PC-3 (cell line): ENCODE measurements around the gene CFAP65. TPM values are rescaled to one million over a fixed set of nuclear protein-coding genes. Genes with fewer than 3 reads are reported as not detected.

Experiments used
- ATAC-seq: fragments of 200-7000 bp; cut with Tn5 transposase; 2 replicates; pipeline ENCODE4 v1.9.1; 2020; ENCODE audit warnings: mild to moderate bottlenecking, moderate library complexity
- BruUV-seq: library from RNA; stranded (reverse); fragments of 400-500 nt; replicated peaks from 2 replicates; lab custom pipeline; 2021; lab: Mats Ljungman, UMichigan
- CTCF ChIA-PET: fragments of 300-600 bp; sonication (Branson Sonifier 250); formaldehyde crosslinking; loops from one replicate; lab custom pipeline; 2022; ENCODE audit warnings: antibody characterized with exemption; lab: Charles Lee
- POLR2A ChIA-PET: fragments of 300-600 bp; sonication (Branson Sonifier 250); formaldehyde crosslinking; loops from one replicate; lab custom pipeline; 2022; ENCODE audit warnings: antibody characterized with exemption; ENCODE audit not compliant: unreplicated experiment; lab: Charles Lee
- DNase-seq: peaks from one replicate; pipeline ENCODE4 v3.0.0-alpha.2; 2015
- H2AFZ ChIP-seq: fragments of 300-600 bp; sonication (generic); 2 replicates; pipeline ENCODE4 v1.6.0; 2016; ENCODE audit warnings: antibody characterized with exemption, low read length
- H3F3A ChIP-seq: fragments of 300-600 bp; sonication (generic); one replicate; pipeline ENCODE4 v1.6.0; 2017; ENCODE audit warnings: antibody characterized with exemption, low read length, control low read depth, mild to moderate bottlenecking; ENCODE audit not compliant: unreplicated experiment
- H3K27ac ChIP-seq: fragments of 300-600 bp; sonication (generic); 2 replicates; pipeline ENCODE4 v1.5.1; 2016; ENCODE audit warnings: mild to moderate bottlenecking, low read length
- H3K27me3 ChIP-seq: fragments of 300-600 bp; sonication (generic); 2 replicates; pipeline ENCODE4 v1.6.1; 2016; ENCODE audit warnings: low read length, mixed read lengths
- H3K36me3 ChIP-seq: fragments of 300-600 bp; sonication (generic); 2 replicates; pipeline ENCODE4 v1.6.1; 2016; ENCODE audit warnings: low read depth, mixed run types, low read length, mixed read lengths
- H3K4me1 ChIP-seq: fragments of 300-600 bp; sonication (generic); 2 replicates; pipeline ENCODE4 v1.5.1; 2016; ENCODE audit warnings: low read length; ENCODE audit not compliant: insufficient read depth
- H3K4me2 ChIP-seq: fragments of 300-600 bp; sonication (generic); 2 replicates; pipeline ENCODE4 v1.6.0; 2016; ENCODE audit warnings: low read length
- H3K4me3 ChIP-seq: fragments of 300-600 bp; sonication (generic); 2 replicates; pipeline ENCODE4 v1.5.1; 2016; ENCODE audit warnings: mild to moderate bottlenecking, low read length, mixed read lengths
- H3K79me2 ChIP-seq: fragments of 300-600 bp; sonication (generic); 2 replicates; pipeline ENCODE4 v1.6.1; 2017; ENCODE audit warnings: low read length, mixed read lengths
- H3K9ac ChIP-seq: fragments of 300-600 bp; sonication (generic); 2 replicates; pipeline ENCODE4 v1.6.0; 2016; ENCODE audit warnings: mild to moderate bottlenecking, low read length
- H3K9me2 ChIP-seq: fragments of 300-600 bp; sonication (generic); replicated peaks from 2 replicates; pipeline ENCODE4 v1.6.1; 2016; ENCODE audit warnings: mixed run types, low read length, mixed read lengths
- H3K9me3 ChIP-seq: fragments of 300-600 bp; sonication (generic); 2 replicates; pipeline ENCODE4 v1.6.1; 2016; ENCODE audit warnings: low read length, mixed read lengths
- H4K20me1 ChIP-seq: fragments of 300-600 bp; sonication (generic); 2 replicates; pipeline ENCODE4 v1.6.1; 2016; ENCODE audit warnings: low read length, mixed read lengths
- CTCF ChIP-seq: fragments of 300-600 bp; sonication (generic); conservative IDR thresholded peaks from 2 replicates; pipeline ENCODE4 v1.5.1; 2017; ENCODE audit warnings: antibody characterized with exemption, low read depth, mild to moderate bottlenecking, low read length
- EZH2 ChIP-seq: fragments of 300-600 bp; sonication (generic); IDR thresholded peaks from one replicate; pipeline ENCODE4 v1.6.1; 2017; ENCODE audit warnings: antibody characterized with exemption, mild to moderate bottlenecking, low read length; ENCODE audit not compliant: unreplicated experiment
- EZH2phosphoT487 ChIP-seq: fragments of 300-600 bp; sonication (generic); IDR thresholded peaks from 2 replicates; pipeline ENCODE4 v1.6.1; 2018; ENCODE audit warnings: mild to moderate bottlenecking, antibody characterized with exemption, low read length, borderline replicate concordance
- intact Hi-C: fragments of 100-400 bp; cut with micrococcal nuclease; formaldehyde crosslinking; loops from 2 replicates; pipeline ENCODE4 v1.9.0; 2023
- total RNA-seq: library from RNA; depleted of rRNA; stranded (reverse); fragments of >200 nt; gene quantifications from 2 replicates; pipeline ENCODE4 v1.2.3, GENCODE V29; 2014

CFAP65 gene
- total RNA-seq, 1 experiment from 2014 or later: 0.18 TPM

GRCh38 chr2:218998414-218999002 is 42.8 kb downstream of the CFAP65 start:
- Histone ChIP-seq H3K27ac (no peak overlapping the region), H3K36me3 (no peaks in the 10 kb centered on the region), H3K4me3 (no peak overlapping the region), H3K9me2 (no peaks in the 10 kb centered on the region), H3K4me2 (no peak overlapping the region), H3K27me3 (peaks cover 9% of the 10 kb centered on the region; the same call in 1 of the 2 replicates), H3K9ac (no peak overlapping the region), H3F3A (no peaks in the 10 kb centered on the region), H3K9me3 (no peaks in the 10 kb centered on the region), H4K20me1 (no peaks in the 10 kb centered on the region), H3K79me2 (no peaks in the 10 kb centered on the region), H2AFZ (no peak overlapping the region), H3K4me1 (peaks cover 38% of the 10 kb centered on the region)
- ChIA-PET CTCF (no interaction called here), POLR2A (no interaction called here)
- intact Hi-C loops: no loop called here
- BruUV-seq: no TSS peak
- no peak for ATAC-seq
- no peak for DNase-seq
- no peak for TF ChIP-seq EZH2
- no peak for TF ChIP-seq EZH2phosphoT487
- TF ChIP-seq CTCF: no peak

- Histone ChIP-seq H3K9me3 (no peaks in the 10 kb centered on the region), H3K9me2 (no peaks in the 10 kb centered on the region), H3K27ac (no peak overlapping the region), H3K4me3 (no peak overlapping the region), H4K20me1 (no peaks in the 10 kb centered on the region), H3K27me3 (peaks cover 1% of the 10 kb centered on the region; the same call in 1 of the 2 replicates), H3K79me2 (no peaks in the 10 kb centered on the region), H3F3A (no peaks in the 10 kb centered on the region), H3K36me3 (no peaks in the 10 kb centered on the region), H3K4me2 (no peak overlapping the region), H3K9ac (no peak overlapping the region), H2AFZ (no peak overlapping the region), H3K4me1 (peaks cover 40% of the 10 kb centered on the region)
- ChIA-PET POLR2A (no interaction called here), CTCF (no interaction called here)
- intact Hi-C loops: no loop called here
- BruUV-seq: no TSS peak
- DNase-seq: no peak
- ATAC-seq: no peak
- TF ChIP-seq EZH2phosphoT487: no peak
- no peak for TF ChIP-seq CTCF
- TF ChIP-seq EZH2: no peak
These were observed 43.6 kb downstream of the CFAP65 start for GRCh38 chr2:218997731-218998130.

- ATAC-seq (no peak), DNase-seq (no peak)
- Histone ChIP-seq H3K4me2 (no peak overlapping the region), H3K9me3 (no peaks in the 10 kb centered on the region), H3K27ac (no peak overlapping the region), H3K4me1 (peaks cover 35% of the 10 kb centered on the region), H3K27me3 (no peaks in the 10 kb centered on the region), H4K20me1 (no peaks in the 10 kb centered on the region), H3K4me3 (no peak overlapping the region), H3K79me2 (no peaks in the 10 kb centered on the region), H3K36me3 (no peaks in the 10 kb centered on the region), H3K9ac (no peak overlapping the region), H3K9me2 (no peaks in the 10 kb centered on the region), H2AFZ (no peak overlapping the region), H3F3A (no peaks in the 10 kb centered on the region)
- BruUV-seq: no TSS peak
- TF ChIP-seq CTCF (no peak), EZH2phosphoT487 (no peak), EZH2 (no peak)
- POLR2A ChIA-PET: no interaction called here
- CTCF ChIA-PET: interaction anchor here (0.6 kb wide), 1 partner anchor 158 kb away, joined by 3 read pairs; no protein-coding TSS in a partner anchor
- intact Hi-C loops: no loop called here
These were observed 44.4 kb downstream of the CFAP65 start for GRCh38 chr2:218996937-218997336.
